SK-N-MC (cell line): ENCODE measurements around the gene RPS14.

ENCODE experiments used
- EZH2 ChIP-seq: fragments of 200-600 bp; sonication (generic); IDR thresholded peaks from one replicate; pipeline ENCODE4 v1.6.1; 2017; ENCODE audit warnings: antibody characterized with exemption
- FOXP2 ChIP-seq: optimal IDR thresholded peaks from 2 replicates; pipeline ENCODE3; 2011; ENCODE audit warnings: mild to moderate bottlenecking, moderate library complexity; ENCODE audit not compliant: insufficient read depth; ENCODE audit errors: extremely low read length, control extremely low read depth
- POLR2AphosphoS5 ChIP-seq: IDR thresholded peaks from 2 replicates; pipeline ENCODE4 v1.6.1; 2012; ENCODE audit warnings: mild to moderate bottlenecking, low read depth, low read length, borderline replicate concordance

DNA sequence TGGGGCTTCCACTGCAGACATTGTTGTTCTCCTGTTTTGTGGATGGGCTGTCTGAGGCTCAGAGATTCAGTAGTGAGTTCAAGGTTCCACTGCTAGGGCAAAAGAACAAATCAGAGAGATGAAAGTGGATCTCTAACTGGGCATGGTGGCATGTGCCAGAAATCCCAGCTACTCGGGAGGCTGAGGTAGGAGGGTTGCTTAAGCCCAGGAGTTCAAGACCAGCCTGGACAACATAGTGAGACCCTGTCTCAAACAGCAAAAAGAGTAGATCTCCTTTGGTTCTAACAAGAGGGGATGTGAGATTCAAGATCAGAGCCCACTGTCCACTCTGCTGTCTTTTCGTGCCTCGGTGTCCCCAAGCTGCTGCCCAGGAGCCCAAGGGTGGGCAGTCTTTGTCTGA, 46.6 kb upstream of the RPS14 start:
- TF ChIP-seq EZH2, result no peak
- no peak for TF ChIP-seq POLR2AphosphoS5
- no peak for TF ChIP-seq FOXP2
